Small intestine (tissue), 16 donors: ENCODE measurements around the gene DPM2. TPM values are rescaled to one million over a fixed set of nuclear protein-coding genes. Genes with fewer than 3 reads are reported as not detected.
A peak's percentile ranks its signal among the peaks of the same experiment; 100 is the strongest.

Source experiments
- DNase-seq, 2 donors: peaks; one replicate each; pipeline versions ENCODE4 v3.0.0 to v3.0.0-alpha.2; 2013
- FAIRE-seq: peaks from 2 replicates; lab custom pipeline; 2012; peaks lifted over from hg19 to GRCh38; lab: Jason Lieb, UNC
- H3K27ac ChIP-seq, 3 donors: one replicate each; pipeline ENCODE4 v1.5.1; 2013; ENCODE audit warnings: low read length in 2 of 3, mild to moderate bottlenecking in 2 of 3, control low read depth in 1 of 3, inconsistent platforms in 1 of 3, low read depth in 1 of 3, moderate library complexity in 1 of 3
- H3K27me3 ChIP-seq, 3 donors: one replicate each; pipeline ENCODE4 v1.6.1; 2013; ENCODE audit warnings: low read length in 3 of 3, inconsistent platforms in 1 of 3; ENCODE audit not compliant: control insufficient read depth in 3 of 3, insufficient read depth in 3 of 3
- H3K36me3 ChIP-seq, 3 donors: one replicate each; pipeline ENCODE4 v1.6.1; 2013; ENCODE audit warnings: low read length in 3 of 3, inconsistent platforms in 1 of 3, low read depth in 1 of 3, mild to moderate bottlenecking in 1 of 3, moderate library complexity in 1 of 3; ENCODE audit not compliant: control insufficient read depth in 3 of 3, insufficient read depth in 2 of 3
- H3K4me1 ChIP-seq, 3 donors: one replicate each; pipeline ENCODE4 v1.6.1; 2013; ENCODE audit warnings: low read length in 2 of 3, inconsistent platforms in 1 of 3, low read depth in 1 of 3, mild to moderate bottlenecking in 1 of 3, moderate library complexity in 1 of 3; ENCODE audit not compliant: control insufficient read depth in 3 of 3, insufficient read depth in 2 of 3
- H3K4me3 ChIP-seq, 3 donors: one replicate each; pipeline ENCODE4 v1.5.1; 2013; ENCODE audit warnings: low read length in 3 of 3, control low read depth in 1 of 3, inconsistent platforms in 1 of 3, low read depth in 1 of 3, mild to moderate bottlenecking in 1 of 3, moderate library complexity in 1 of 3
- H3K9me3 ChIP-seq, 2 donors: one replicate each; pipeline ENCODE4 v1.6.1; 2013; ENCODE audit warnings: low read depth in 1 of 2, low read length in 1 of 2; ENCODE audit not compliant: control insufficient read depth in 2 of 2, insufficient read depth in 1 of 2
- WGBS, 3 donors: extraction: QIAGEN DNeasy Blood & Tissue Kit; methylation state at CpG; one replicate each; pipeline ENCODE4 v1.1.7; 2013; 5-methylcytosine and 5-hydroxymethylcytosine counted together
- long read RNA-seq, 10 donors: transcript quantifications; one replicate each; lab custom pipeline, GENCODE V29; 2026
- polyA plus RNA-seq, 4 donors: library from polyadenylated mRNA; stranded (reverse) in 3 of 4; unstranded in 1 of 4; fragments of 200-250 nt in 3 of 4; fragments of 120-200 nt in 1 of 4; gene quantifications; one replicate each; pipeline versions ENCODE4 v1.2.1 to v1.2.3, GENCODE V29; 2013
- donor health status: healthy with polysubstance abuse.
- donor health status: control.
- donor health status: control.
- donor health status: Bipolar disorder and iron deficiency.
- donor health status: healthy.

The DPM2 gene, protein sequence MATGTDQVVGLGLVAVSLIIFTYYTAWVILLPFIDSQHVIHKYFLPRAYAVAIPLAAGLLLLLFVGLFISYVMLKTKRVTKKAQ
- polyA plus RNA-seq, result 10 to 100 TPM; 23.2 to 46.0 (median 35.4) TPM
- long read RNA-seq, donor 1, transcript DPM2-203 (3 exons, 928 nt), result minor isoform, 16 of 76 reads
- long read RNA-seq, donor 1, transcript DPM2-201 (4 exons, 1,542 nt), result major isoform, 51 of 76 reads
- long read RNA-seq, donor 1, partial matches to known transcripts, result 7 of 76 reads
- long read RNA-seq, donor 1, other reads (novel, unspliced or antisense), result 0 of 76 reads
- long read RNA-seq, donor 2, transcript DPM2-201 (4 exons, 1,542 nt), result major isoform, 8 of 10 reads
- long read RNA-seq, donor 2, partial matches to known transcripts, result 0 of 10 reads
- long read RNA-seq, donor 2, other reads (novel, unspliced or antisense), result 0 of 10 reads
- long read RNA-seq, donor 3, transcript DPM2-201 (4 exons, 1,542 nt), result major isoform, 7 of 12 reads
- long read RNA-seq, donor 3, partial matches to known transcripts, result 0 of 12 reads
- long read RNA-seq, donor 3, other reads (novel, unspliced or antisense), result 0 of 12 reads
- long read RNA-seq, donor 4, result 0 reads
- long read RNA-seq, donor 5, transcript DPM2-201 (4 exons, 1,542 nt), result major isoform, 5 of 13 reads
- long read RNA-seq, donor 5, partial matches to known transcripts, result 6 of 13 reads
- long read RNA-seq, donor 5, other reads (novel, unspliced or antisense), result 0 of 13 reads
- long read RNA-seq, donor 6, transcript DPM2-201 (4 exons, 1,542 nt), result major isoform, 11 of 15 reads
- long read RNA-seq, donor 6, partial matches to known transcripts, result 0 of 15 reads
- long read RNA-seq, donor 6, other reads (novel, unspliced or antisense), result 0 of 15 reads
- long read RNA-seq, donor 7, result 0 reads
- long read RNA-seq, donor 8, partial matches to known transcripts, result 0 of 5 reads
- long read RNA-seq, donor 8, other reads (novel, unspliced or antisense), result 0 of 5 reads
- long read RNA-seq, donor 9, partial matches to known transcripts, result 0 of 2 reads
- long read RNA-seq, donor 9, other reads (novel, unspliced or antisense), result 0 of 2 reads
- long read RNA-seq, donor 10, transcript DPM2-201 (4 exons, 1,542 nt), result major isoform, 20 of 36 reads
- long read RNA-seq, donor 10, partial matches to known transcripts, result 8 of 36 reads
- long read RNA-seq, donor 10, other reads (novel, unspliced or antisense), result 0 of 36 reads

DNA sequence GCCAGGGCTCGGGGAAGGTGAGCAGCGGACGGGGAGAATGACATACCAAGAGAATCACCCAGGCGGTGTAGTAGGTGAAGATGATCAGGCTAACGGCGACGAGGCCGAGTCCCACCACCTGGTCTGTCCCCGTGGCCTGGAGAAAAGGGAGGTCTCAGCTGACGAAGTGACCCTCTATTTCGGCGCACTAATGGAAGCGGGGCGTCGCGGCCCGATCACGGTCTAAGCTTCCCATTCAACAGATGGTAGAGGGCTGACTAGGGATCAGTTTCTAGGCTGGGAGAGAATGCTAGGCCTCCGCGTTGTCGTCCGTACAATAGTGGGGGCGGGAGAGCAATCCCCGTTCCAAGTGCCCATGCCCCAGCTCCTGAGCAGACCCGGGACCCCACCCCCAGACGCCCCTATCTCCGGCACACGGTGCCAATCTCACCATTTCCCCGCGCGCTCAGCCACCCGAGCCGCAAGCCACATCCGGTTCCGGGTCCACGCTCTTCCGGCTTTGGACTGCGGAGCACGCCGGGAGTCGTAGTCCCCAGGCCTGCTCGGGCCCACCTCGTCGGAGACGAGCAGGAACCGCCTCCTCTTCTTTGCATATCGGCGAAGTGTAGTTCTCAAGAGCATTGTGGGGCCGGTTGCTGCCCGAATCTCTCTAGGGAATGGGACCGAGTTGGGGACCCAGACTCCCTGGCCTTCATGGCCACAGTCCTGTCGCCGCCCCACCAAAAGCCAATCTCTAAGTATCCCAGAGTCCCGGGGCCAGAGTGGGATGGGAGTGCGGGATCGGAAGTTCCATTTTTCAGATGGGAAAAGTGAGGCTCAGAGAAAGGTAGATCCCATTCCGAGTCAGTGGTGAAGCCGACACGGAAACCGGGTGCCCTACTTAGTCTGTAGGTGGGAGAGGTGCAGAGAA is at the start of gene DPM2:
TSS of gene DPM2 (minus strand) at position 467 of the 910 bp plus-strand sequence. CDS start at position 433, 34 bp downstream.
- peak within 1 kb of the TSS; percentile 53 to 91 (median 76) for H3K4me3 ChIP-seq
- 1 to 5% (median 3%) methylated on average over 59 to 60 of the region's 60 CpGs for WGBS, 3 donors
- no peaks in the 10 kb centered on the region for H3K27me3 ChIP-seq
- H3K9me3 ChIP-seq, result no peaks in the 10 kb centered on the region
- H3K27ac ChIP-seq, result peak within 1 kb of the TSS in 2 of 3 donors; percentile 24 to 57
- H3K36me3 ChIP-seq, result peaks cover 2 to 55% (median 11%) of the 10 kb centered on the region in 3 donors
- DNase-seq (peak; percentile 88 to 94), FAIRE-seq (no peak)
- H3K4me1 ChIP-seq, result peaks cover 9 to 37% (median 9%) of the 10 kb centered on the region in 3 donors

DNA sequence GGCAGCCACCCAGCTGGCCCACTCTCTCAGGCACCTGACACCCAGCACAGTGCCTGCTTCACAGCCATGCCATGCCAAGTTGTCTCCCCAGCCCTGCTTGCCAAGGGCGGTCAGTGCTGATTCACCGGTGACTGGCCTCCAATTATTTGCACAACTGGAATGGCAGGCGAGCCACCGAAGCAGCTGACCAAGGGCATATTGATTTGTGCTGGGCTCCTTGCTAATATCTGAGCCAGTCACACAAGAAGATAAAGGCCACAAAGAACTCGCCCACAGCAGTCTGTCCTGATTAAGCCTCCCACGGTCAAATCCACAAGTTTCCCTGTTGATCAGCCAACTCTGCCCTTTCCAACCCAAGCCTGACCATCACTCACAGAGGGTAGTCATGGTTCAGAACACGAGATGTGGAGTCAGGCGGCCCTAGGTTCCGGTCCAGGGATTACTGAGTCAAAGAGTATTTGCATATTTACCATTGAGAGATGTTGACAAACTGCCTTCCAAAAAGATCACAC is 49.5 kb upstream of the DPM2 start:
- Histone ChIP-seq H3K4me1 (peaks cover 0 to 45% (median 11%) of the 10 kb centered on the region in 3 donors), H3K27ac (peak overlapping the region in 1 of 3 donors; percentile 69), H3K27me3 (no peaks in the 10 kb centered on the region), H3K36me3 (no peaks in the 10 kb centered on the region), H3K9me3 (no peaks in the 10 kb centered on the region), H3K4me3 (no peak overlapping the region)
- FAIRE-seq, result no peak
- peak in 1 of 2 donors; percentile 84 for DNase-seq
- 52 to 78% (median 56%) methylated on average over 9 of the region's 9 CpGs for WGBS, 3 donors

GRCh38 chr9:127985011-127985410 is 47.4 kb upstream of the DPM2 start:
- H3K27me3 ChIP-seq, result no peaks in the 10 kb centered on the region
- no peaks in the 10 kb centered on the region for H3K36me3 ChIP-seq
- H3K9me3 ChIP-seq, result no peaks in the 10 kb centered on the region
- 54 to 80% (median 66%) methylated on average over 3 of the region's 3 CpGs for WGBS, 3 donors
- DNase-seq (peak in 1 of 2 donors; percentile 67), FAIRE-seq (no peak)
- peaks cover 3 to 32% (median 13%) of the 10 kb centered on the region in 3 donors for H3K4me1 ChIP-seq
- H3K4me3 ChIP-seq, result no peak overlapping the region
- peak overlapping the region in 1 of 3 donors; percentile 16 for H3K27ac ChIP-seq

DNA sequence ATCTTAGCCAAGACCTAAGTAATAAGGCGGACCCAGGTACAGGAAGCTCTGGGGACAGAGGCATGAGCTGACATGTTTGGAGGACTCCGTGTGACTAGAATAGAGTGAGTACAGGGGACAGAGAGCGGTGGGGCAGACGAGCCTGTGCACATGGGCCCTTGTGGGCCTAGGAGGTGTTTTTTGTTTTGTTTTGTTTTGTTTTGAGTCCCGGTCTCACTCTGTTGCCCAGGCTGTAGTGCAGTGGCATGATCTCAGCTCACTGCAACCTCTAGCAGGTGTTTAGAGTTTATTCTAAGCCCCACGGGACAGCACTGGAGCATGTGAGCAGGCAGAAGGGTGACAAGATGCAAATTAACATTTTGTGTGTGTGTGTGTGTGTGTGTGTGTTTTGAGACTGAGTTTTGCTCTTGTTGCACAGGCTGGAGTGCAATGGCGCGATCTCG is 46.2 kb upstream of the DPM2 start:
- FAIRE-seq (no peak), DNase-seq (no peak)
- Histone ChIP-seq H3K4me3 (no peak overlapping the region), H3K9me3 (no peaks in the 10 kb centered on the region), H3K4me1 (peaks cover 3 to 21% (median 9%) of the 10 kb centered on the region in 3 donors), H3K36me3 (no peaks in the 10 kb centered on the region), H3K27me3 (no peaks in the 10 kb centered on the region), H3K27ac (peak overlapping the region in 1 of 3 donors; percentile 7)
- WGBS, 3 donors, result 81 to 92% (median 87%) methylated on average over 9 of the region's 9 CpGs

GRCh38 chr9:127982912-127983311 is 45.3 kb upstream of the DPM2 start:
- H3K27me3 ChIP-seq, result no peaks in the 10 kb centered on the region
- FAIRE-seq (no peak), DNase-seq (no peak)
- no peak overlapping the region for H3K4me3 ChIP-seq
- peaks cover 0 to 7% (median 0%) of the 10 kb centered on the region in 3 donors for H3K36me3 ChIP-seq
- peaks cover 3 to 17% (median 6%) of the 10 kb centered on the region in 3 donors for H3K4me1 ChIP-seq
- H3K27ac ChIP-seq, result no peak overlapping the region
- WGBS, 3 donors, result 88 to 94% (median 89%) methylated on average over 1 of the region's 1 CpG
- H3K9me3 ChIP-seq, result no peaks in the 10 kb centered on the region

- DNase-seq (no peak), FAIRE-seq (no peak)
- Histone ChIP-seq H3K4me3 (peak overlapping the region in 2 of 3 donors; percentile 53 to 83), H3K27ac (peak overlapping the region; percentile 77 to 93 (median 86)), H3K36me3 (peaks cover 0 to 13% (median 0%) of the 10 kb centered on the region in 3 donors), H3K9me3 (no peaks in the 10 kb centered on the region), H3K4me1 (peaks cover 3 to 30% (median 5%) of the 10 kb centered on the region in 3 donors), H3K27me3 (no peaks in the 10 kb centered on the region)
- WGBS, 3 donors, result 52 to 63% (median 63%) methylated on average over 11 of the region's 11 CpGs
Measured at GRCh38 chr9:127981559-127982121, 44.0 kb upstream of the DPM2 start.
